ENCODE data around the gene INHBB.

The INHBB gene

DNA sequence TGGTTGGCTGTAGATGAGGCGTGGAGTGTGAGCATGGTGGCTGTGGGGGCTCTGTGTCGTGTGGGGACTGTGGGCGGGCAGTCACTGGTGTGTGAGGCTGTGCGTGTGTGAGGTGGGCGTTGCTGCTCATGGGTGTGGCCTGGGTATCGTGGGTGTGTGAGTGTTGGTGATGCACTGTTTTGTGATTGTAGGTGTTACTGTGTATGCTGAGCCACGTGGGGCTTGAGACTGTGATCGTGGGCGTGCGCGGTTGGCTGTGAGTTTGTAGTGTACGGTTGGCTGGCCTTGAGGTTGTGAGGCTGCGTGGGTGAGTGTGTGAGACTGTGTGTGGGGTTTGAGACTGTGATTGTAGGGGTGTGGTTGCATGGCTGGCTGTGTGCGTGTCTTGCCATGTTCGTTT is 8.5 kb downstream of the INHBB start:
- no peak overlapping the region for H3K4me3 ChIP-seq (ENCODE audit: insufficient read depth, low read depth, low read length)
- 91 to 94% methylated on average over 15 of the region's 15 CpGs for WGBS, 2 experiments
- H3K9me3 ChIP-seq (ENCODE audit: control insufficient read depth, low read length) = no peaks in the 10 kb centered on the region
- no peak overlapping the region for H3K27ac ChIP-seq (ENCODE audit: insufficient read depth, low read depth, low read length, poor library complexity, severe bottlenecking)
- peaks cover 7% of the 10 kb centered on the region for H3K4me1 ChIP-seq (ENCODE audit: control insufficient read depth, insufficient read depth, low read length)
- no peaks in the 10 kb centered on the region for H3K36me3 ChIP-seq (ENCODE audit: control insufficient read depth, insufficient read depth, low read length)
- peaks cover 21% of the 10 kb centered on the region for H3K27me3 ChIP-seq (ENCODE audit: control insufficient read depth, insufficient read depth, low read length, poor library complexity, severe bottlenecking)

DNA sequence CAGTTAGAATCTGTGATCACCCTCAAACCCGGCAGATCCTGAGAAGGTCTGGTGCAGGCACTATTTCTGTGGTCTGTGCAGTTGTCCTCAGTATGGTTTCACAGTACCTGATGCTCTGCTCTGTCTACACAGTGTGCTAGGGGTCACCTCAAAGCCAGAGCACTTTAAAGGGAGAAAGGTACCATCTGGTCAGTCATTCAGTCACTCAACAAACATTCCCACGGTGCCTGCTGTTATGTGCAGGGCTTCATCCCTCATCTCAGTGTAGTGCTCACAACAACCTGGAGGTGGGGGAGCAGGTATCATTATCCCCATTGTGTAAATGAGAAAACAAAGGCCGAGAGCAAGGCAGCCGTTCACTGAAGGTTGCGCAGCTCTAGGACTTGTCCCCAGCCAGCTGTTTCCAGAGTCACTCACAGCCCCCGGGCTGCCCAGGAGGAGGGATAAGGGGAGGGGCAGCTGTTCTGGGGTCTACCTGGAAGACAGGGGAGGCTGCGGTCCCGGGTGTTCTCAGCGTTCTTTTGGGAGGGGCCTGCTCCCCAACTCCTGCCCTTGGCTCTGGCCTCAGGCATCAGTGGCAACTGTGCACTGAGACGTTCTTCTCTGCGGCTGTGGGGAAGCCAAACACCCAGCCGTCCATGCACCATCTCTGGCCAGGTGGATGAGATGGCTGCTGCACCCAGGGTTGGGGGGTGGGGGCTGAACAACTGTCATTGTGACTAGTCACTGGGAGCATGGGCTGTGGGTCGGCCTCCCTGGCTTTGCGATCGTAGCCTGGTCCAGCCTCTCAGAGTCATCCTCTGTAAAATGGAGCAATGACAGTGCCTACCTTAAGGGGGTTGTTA is 9.2 kb downstream of the INHBB start:
- peaks cover 7% of the 10 kb centered on the region for H3K4me1 ChIP-seq (ENCODE audit: control insufficient read depth, insufficient read depth, low read length)
- 91 to 92% methylated on average over 15 of the region's 15 CpGs for WGBS, 2 experiments
- no peaks in the 10 kb centered on the region for H3K9me3 ChIP-seq (ENCODE audit: control insufficient read depth, low read length)

DNA sequence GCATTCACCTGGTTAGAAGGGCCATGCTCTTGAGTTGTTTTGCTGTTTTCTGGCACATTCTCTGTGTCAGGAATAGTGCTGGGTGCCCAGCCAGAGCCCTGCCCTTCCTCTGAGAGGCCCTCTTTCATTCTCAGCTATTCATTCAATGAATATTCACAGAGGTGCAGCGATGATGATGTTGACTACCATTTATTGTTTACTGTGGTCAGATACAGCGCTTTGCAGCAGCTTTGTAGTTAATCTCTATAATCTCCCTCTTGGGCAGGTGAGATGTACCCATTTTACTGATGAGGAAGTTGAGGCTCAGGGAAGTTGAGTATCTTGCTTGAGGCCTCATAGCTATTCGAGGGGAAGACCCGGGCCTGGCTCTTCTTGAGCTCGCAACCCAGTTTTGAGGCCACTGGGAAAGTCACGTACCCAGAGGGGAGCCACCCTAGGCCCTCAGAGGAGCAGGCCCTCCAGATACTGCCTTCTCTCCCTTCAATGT is 9.9 kb downstream of the INHBB start:
- no peaks in the 10 kb centered on the region for H3K36me3 ChIP-seq (ENCODE audit: control insufficient read depth, insufficient read depth, low read length)
- no peak overlapping the region for H3K4me3 ChIP-seq (ENCODE audit: insufficient read depth, low read depth, low read length)
- H3K27me3 ChIP-seq (ENCODE audit: control insufficient read depth, insufficient read depth, low read length, poor library complexity, severe bottlenecking) = peaks cover 7% of the 10 kb centered on the region
- WGBS, 2 experiments = 92 to 94% methylated on average over 6 of the region's 6 CpGs
- no peaks in the 10 kb centered on the region for H3K9me3 ChIP-seq (ENCODE audit: control insufficient read depth, low read length)
- no peak overlapping the region for H3K27ac ChIP-seq (ENCODE audit: insufficient read depth, low read depth, low read length, poor library complexity, severe bottlenecking)
- peaks cover 7% of the 10 kb centered on the region for H3K4me1 ChIP-seq (ENCODE audit: control insufficient read depth, insufficient read depth, low read length)

More for the DNA sequence above, 9.2 kb downstream of the INHBB start:
- Histone ChIP-seq H3K4me3 (ENCODE audit: insufficient read depth, low read depth, low read length) (no peak overlapping the region), H3K27me3 (ENCODE audit: control insufficient read depth, insufficient read depth, low read length, poor library complexity, severe bottlenecking) (peaks cover 14% of the 10 kb centered on the region), H3K36me3 (ENCODE audit: control insufficient read depth, insufficient read depth, low read length) (no peaks in the 10 kb centered on the region), H3K27ac (ENCODE audit: insufficient read depth, low read depth, low read length, poor library complexity, severe bottlenecking) (no peak overlapping the region)

DNA sequence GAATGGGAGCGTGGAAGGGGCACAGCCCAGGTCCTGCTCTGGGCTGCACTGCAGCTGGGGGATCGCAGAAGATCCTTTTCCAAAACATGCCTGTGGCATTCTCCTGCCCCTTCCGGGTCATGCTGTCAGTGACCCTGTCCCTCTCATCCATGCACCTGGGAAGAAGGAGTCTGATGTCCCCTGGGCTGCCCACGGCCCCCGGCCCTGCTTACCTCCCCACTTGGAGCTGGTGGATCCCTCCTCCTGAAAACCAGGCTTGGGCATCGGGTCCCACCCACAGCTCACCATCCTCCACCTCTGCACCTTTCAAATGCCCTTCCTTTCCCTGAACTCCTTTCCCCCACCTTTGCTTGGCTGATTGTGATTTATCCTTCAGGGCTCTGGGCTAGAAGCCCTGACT is 11.8 kb downstream of the INHBB start:
- Histone ChIP-seq H3K36me3 (ENCODE audit: control insufficient read depth, insufficient read depth, low read length) (no peaks in the 10 kb centered on the region), H3K27ac (ENCODE audit: insufficient read depth, low read depth, low read length, poor library complexity, severe bottlenecking) (no peak overlapping the region), H3K4me1 (ENCODE audit: control insufficient read depth, insufficient read depth, low read length) (peaks cover 7% of the 10 kb centered on the region), H3K9me3 (ENCODE audit: control insufficient read depth, low read length) (no peaks in the 10 kb centered on the region), H3K4me3 (ENCODE audit: insufficient read depth, low read depth, low read length) (no peak overlapping the region), H3K27me3 (ENCODE audit: control insufficient read depth, insufficient read depth, low read length, poor library complexity, severe bottlenecking) (no peaks in the 10 kb centered on the region)
- 92 to 94% methylated on average over 6 of the region's 6 CpGs for WGBS, 2 experiments

DNA sequence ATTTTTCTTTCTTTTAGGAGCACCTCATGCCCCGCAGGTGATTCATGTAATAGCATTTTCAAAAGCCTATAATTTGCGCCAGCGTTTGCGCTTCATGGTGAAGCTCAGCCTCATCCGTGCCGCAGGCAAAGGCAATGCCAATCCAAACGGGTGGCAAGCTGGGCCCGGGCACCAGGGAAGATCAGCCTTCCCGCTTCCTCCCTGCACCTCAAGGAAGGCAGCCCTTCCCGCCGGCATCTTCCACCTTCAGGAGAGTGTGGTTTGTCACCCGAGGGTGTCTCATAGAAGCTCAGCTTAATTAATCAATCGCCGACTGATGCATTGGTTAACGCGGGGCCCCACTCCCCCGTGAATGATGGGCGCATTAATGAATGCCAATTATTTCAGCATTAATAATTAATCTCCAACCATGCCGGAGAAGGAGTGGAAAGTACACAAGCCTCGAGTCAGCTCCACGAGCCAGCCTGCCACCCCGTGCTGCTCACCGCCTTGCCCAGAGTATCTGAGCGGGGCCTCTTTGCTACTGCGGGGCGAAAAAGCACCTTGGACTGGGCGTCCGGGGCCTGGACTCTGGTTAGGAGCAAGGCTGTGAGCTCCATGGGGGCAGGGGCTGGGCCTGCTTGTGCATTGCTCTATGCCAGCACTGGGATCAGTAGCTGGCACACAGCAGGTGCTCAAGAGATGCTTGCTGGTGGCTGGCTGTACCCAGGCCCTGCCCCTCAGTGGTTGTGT is 13.0 kb downstream of the INHBB start:
- Histone ChIP-seq H3K4me1 (ENCODE audit: control insufficient read depth, insufficient read depth, low read length) (peaks cover 7% of the 10 kb centered on the region), H3K27me3 (ENCODE audit: control insufficient read depth, insufficient read depth, low read length, poor library complexity, severe bottlenecking) (no peaks in the 10 kb centered on the region)

DNA sequence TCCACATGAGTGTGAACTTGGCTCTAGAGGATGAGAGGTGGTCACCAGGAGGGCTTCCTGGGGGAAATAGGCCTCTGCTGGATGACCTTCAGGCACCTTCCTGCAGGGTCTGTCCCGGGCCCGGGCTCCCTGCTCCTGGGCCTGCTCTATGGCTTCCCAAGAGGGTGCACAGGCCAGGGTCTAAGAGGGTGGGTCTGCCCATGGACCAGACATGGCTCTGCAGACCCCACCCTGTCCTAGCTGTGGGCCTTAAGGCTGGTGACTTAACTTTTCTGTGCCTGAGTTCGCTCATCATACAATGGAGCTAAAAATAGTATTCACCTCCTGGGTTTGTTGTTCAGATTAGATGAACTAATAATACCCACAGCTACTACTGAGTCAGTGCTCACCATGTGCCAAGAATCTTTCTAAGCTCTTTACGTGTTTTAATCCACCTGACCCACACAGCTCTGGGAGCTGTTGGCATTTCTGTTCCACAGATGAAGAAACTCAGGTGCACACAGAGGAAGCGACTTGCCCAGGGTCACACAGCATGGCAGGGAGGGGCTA is 14.4 kb downstream of the INHBB start:
- H3K36me3 ChIP-seq (ENCODE audit: control insufficient read depth, insufficient read depth, low read length) = no peaks in the 10 kb centered on the region
- peaks cover 7% of the 10 kb centered on the region for H3K4me1 ChIP-seq (ENCODE audit: control insufficient read depth, insufficient read depth, low read length)
- H3K27me3 ChIP-seq (ENCODE audit: control insufficient read depth, insufficient read depth, low read length, poor library complexity, severe bottlenecking) = no peaks in the 10 kb centered on the region
- H3K9me3 ChIP-seq (ENCODE audit: control insufficient read depth, low read length) = no peaks in the 10 kb centered on the region
- no peak overlapping the region for H3K27ac ChIP-seq (ENCODE audit: insufficient read depth, low read depth, low read length, poor library complexity, severe bottlenecking)
- no peak overlapping the region for H3K4me3 ChIP-seq (ENCODE audit: insufficient read depth, low read depth, low read length)
- 94 to 95% methylated on average over 5 of the region's 5 CpGs for WGBS, 2 experiments

More for the DNA sequence above, 13.0 kb downstream of the INHBB start:
- no peak overlapping the region for H3K27ac ChIP-seq (ENCODE audit: insufficient read depth, low read depth, low read length, poor library complexity, severe bottlenecking)
- H3K9me3 ChIP-seq (ENCODE audit: control insufficient read depth, low read length) = no peaks in the 10 kb centered on the region
- 93 to 94% methylated on average over 28 of the region's 28 CpGs for WGBS, 2 experiments
- H3K4me3 ChIP-seq (ENCODE audit: insufficient read depth, low read depth, low read length) = no peak overlapping the region
- H3K36me3 ChIP-seq (ENCODE audit: control insufficient read depth, insufficient read depth, low read length) = no peaks in the 10 kb centered on the region

DNA sequence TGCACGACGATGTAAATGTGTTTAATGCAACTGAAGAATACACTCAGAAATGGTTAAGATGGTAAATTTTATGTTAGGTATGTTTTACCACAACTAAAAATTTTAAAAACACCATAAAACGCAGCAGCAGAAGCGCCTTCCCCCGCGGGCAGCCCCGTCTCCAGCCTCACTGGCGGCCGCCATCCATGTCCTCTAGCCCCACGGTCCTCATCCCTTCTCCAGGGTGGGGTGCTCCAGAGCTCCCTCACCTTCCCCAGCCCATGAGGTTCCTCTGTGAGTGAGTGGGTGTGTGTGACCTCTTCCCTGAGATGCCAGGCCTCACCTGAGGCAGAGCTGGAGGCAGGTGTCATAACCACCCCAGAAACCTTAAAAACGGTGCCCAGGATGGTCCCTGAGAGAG is 17.0 kb downstream of the INHBB start:
- Histone ChIP-seq H3K4me3 (ENCODE audit: insufficient read depth, low read depth, low read length) (no peak overlapping the region), H3K27me3 (ENCODE audit: control insufficient read depth, insufficient read depth, low read length, poor library complexity, severe bottlenecking) (no peaks in the 10 kb centered on the region), H3K36me3 (ENCODE audit: control insufficient read depth, insufficient read depth, low read length) (no peaks in the 10 kb centered on the region), H3K27ac (ENCODE audit: insufficient read depth, low read depth, low read length, poor library complexity, severe bottlenecking) (no peak overlapping the region), H3K9me3 (ENCODE audit: control insufficient read depth, low read length) (no peaks in the 10 kb centered on the region), H3K4me1 (ENCODE audit: control insufficient read depth, insufficient read depth, low read length) (no peaks in the 10 kb centered on the region)
- 90 to 96% methylated on average over 11 of the region's 11 CpGs for WGBS, 2 experiments

DNA sequence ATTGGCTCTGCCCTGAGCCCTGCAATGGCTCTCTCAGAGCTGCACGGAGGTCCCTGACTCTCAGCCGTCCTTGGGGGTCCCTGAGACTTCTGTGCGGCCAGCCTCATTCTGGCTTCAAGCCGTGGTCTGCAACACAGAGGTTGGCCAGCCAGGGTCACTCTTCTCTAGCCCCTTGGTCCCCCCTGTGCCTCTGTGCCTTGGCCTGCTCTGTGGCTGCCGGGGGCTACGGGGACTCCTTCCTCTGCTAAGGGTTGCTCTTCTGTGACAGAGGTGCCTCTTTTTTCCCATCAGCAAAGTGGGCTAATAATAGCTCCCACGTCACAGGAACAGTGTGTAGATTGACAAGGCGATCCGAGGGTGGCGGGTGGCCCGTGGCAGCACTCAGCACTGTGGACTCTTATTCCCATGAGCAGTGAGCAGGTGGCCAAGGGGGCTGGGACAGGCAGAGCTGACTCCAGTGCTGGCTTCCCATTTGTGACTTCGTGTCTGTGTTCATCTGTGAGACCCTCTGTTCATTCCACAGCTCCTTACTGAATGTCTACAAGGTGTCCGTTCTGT is 19.4 kb downstream of the INHBB start:
- Histone ChIP-seq H3K9me3 (ENCODE audit: control insufficient read depth, low read length) (no peaks in the 10 kb centered on the region), H3K4me3 (ENCODE audit: insufficient read depth, low read depth, low read length) (no peak overlapping the region), H3K27me3 (ENCODE audit: control insufficient read depth, insufficient read depth, low read length, poor library complexity, severe bottlenecking) (no peaks in the 10 kb centered on the region), H3K36me3 (ENCODE audit: control insufficient read depth, insufficient read depth, low read length) (no peaks in the 10 kb centered on the region), H3K27ac (ENCODE audit: insufficient read depth, low read depth, low read length, poor library complexity, severe bottlenecking) (no peak overlapping the region), H3K4me1 (ENCODE audit: control insufficient read depth, insufficient read depth, low read length) (no peaks in the 10 kb centered on the region)
- 90 to 95% methylated on average over 13 of the region's 13 CpGs for WGBS, 2 experiments

DNA sequence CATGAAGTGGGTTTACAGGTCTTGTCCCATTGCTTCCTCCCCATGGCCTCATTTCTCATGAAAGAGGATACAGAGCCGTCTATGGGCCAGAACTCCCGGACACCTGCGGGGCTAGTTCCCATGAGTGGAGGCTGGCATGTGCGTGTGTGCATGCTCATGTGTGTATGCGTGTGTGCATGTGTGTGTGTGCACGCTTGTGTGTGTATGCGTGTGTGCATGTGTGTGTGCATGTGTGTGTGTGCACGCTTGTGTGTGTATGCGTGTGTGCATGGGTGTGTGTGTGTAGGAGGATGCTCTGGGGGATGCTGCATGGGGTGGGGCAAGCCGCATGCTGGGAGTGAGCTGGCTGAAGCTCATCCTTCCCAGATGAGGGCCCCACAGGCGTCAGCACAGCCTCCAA is 20.8 kb downstream of the INHBB start:
- Histone ChIP-seq H3K36me3 (ENCODE audit: control insufficient read depth, insufficient read depth, low read length) (no peaks in the 10 kb centered on the region), H3K27me3 (ENCODE audit: control insufficient read depth, insufficient read depth, low read length, poor library complexity, severe bottlenecking) (no peaks in the 10 kb centered on the region), H3K4me1 (ENCODE audit: control insufficient read depth, insufficient read depth, low read length) (no peaks in the 10 kb centered on the region), H3K27ac (ENCODE audit: insufficient read depth, low read depth, low read length, poor library complexity, severe bottlenecking) (no peak overlapping the region), H3K9me3 (ENCODE audit: control insufficient read depth, low read length) (no peaks in the 10 kb centered on the region), H3K4me3 (ENCODE audit: insufficient read depth, low read depth, low read length) (no peak overlapping the region)
- WGBS, 2 experiments = 93 to 94% methylated on average over 11 of the region's 11 CpGs

DNA sequence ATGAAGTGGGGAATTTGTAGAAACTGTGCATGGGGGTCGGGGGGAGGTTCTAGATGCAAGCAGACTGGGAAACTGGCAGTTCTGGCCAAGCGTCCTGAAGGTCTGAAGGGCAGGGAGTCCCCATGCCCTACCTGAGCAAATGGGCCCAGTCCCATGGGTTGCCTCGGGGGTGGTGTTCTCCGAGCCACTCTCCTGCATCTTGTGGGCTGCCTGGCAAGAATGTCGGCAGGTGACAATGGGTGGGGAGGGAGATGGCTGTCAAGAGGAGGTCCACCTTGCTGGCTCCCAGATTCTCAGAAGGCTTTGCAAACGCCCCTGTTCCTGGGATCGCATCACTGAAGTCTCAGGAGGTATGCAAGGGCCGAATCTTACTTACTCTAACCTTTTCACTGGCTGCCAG is 21.3 kb downstream of the INHBB start:
- Histone ChIP-seq H3K27me3 (ENCODE audit: control insufficient read depth, insufficient read depth, low read length, poor library complexity, severe bottlenecking) (no peaks in the 10 kb centered on the region), H3K36me3 (ENCODE audit: control insufficient read depth, insufficient read depth, low read length) (no peaks in the 10 kb centered on the region), H3K9me3 (ENCODE audit: control insufficient read depth, low read length) (no peaks in the 10 kb centered on the region), H3K4me3 (ENCODE audit: insufficient read depth, low read depth, low read length) (no peak overlapping the region), H3K27ac (ENCODE audit: insufficient read depth, low read depth, low read length, poor library complexity, severe bottlenecking) (no peak overlapping the region), H3K4me1 (ENCODE audit: control insufficient read depth, insufficient read depth, low read length) (no peaks in the 10 kb centered on the region)
- WGBS, 2 experiments = 88 to 90% methylated on average over 8 of the region's 8 CpGs
